IMR-90 (cell line): ENCODE results near the gene FNBP1L. TPM values are rescaled to one million over a fixed set of nuclear protein-coding genes. Genes with fewer than 3 reads are reported as not detected.

Experiments
- ATAC-seq: fragments of 200-7000 bp; cut with Tn5 transposase; 2 replicates; pipeline ENCODE4 v1.9.1; 2020; ENCODE audit warnings: low read depth, mild to moderate bottlenecking, moderate library complexity
- BruUV-seq: library from RNA; stranded (reverse); fragments of 400-500 nt; replicated peaks from 2 replicates; lab custom pipeline; 2021; lab: Mats Ljungman, UMichigan
- CTCF ChIA-PET: fragments of 300-600 bp; formaldehyde crosslinking; extraction: SDS; loops from one replicate; lab custom pipeline; 2021; ENCODE audit warnings: antibody characterized with exemption; lab: Yijun Ruan, JAX
- POLR2A ChIA-PET: fragments of 300-600 bp; sonication (Branson Sonifier 250); formaldehyde crosslinking; loops from one replicate; lab custom pipeline; 2022; ENCODE audit warnings: antibody characterized with exemption; ENCODE audit not compliant: unreplicated experiment; lab: Charles Lee
- DNase-seq: peaks from one replicate; pipeline ENCODE4 v3.0.0; 2013
- H2AFZ ChIP-seq: replicated peaks from 2 replicates; pipeline ENCODE3; 2013; ENCODE audit warnings: low read length, mild to moderate bottlenecking; ENCODE audit not compliant: poor library complexity
- H2AK5ac ChIP-seq: 2 replicates; pipeline ENCODE4 v1.6.1; 2013; ENCODE audit warnings: low read depth, low read length, inconsistent platforms
- H2AK9ac ChIP-seq: replicated peaks from 2 replicates; pipeline ENCODE3; 2013; ENCODE audit warnings: mild to moderate bottlenecking, low read depth, low read length, moderate library complexity; ENCODE audit not compliant: poor library complexity
- H2BK120ac ChIP-seq: 2 replicates; pipeline ENCODE4 v1.6.1; 2013; ENCODE audit warnings: low read depth, low read length, inconsistent platforms
- H2BK15ac ChIP-seq: 3 replicates; pipeline ENCODE4 v1.6.1; 2013; ENCODE audit warnings: low read depth, low read length, inconsistent platforms
- H2BK20ac ChIP-seq: 2 replicates; pipeline ENCODE4 v1.6.1; 2013; ENCODE audit warnings: low read depth, mild to moderate bottlenecking, inconsistent platforms, low read length, moderate library complexity
- H2BK5ac ChIP-seq: 2 replicates; pipeline ENCODE4 v1.6.1; 2013; ENCODE audit warnings: mild to moderate bottlenecking, low read depth, low read length, inconsistent platforms; ENCODE audit not compliant: poor library complexity, severe bottlenecking
- H3K14ac ChIP-seq: replicated peaks from 2 replicates; pipeline ENCODE4 v1.6.1; 2013; ENCODE audit warnings: low read depth, low read length, inconsistent platforms
- H3K18ac ChIP-seq: 2 replicates; pipeline ENCODE4 v1.6.1; 2013; ENCODE audit warnings: low read depth, low read length, control low read depth
- H3K23ac ChIP-seq: 2 replicates; pipeline ENCODE4 v1.6.1; 2013; ENCODE audit warnings: low read depth, low read length, inconsistent platforms
- H3K27ac ChIP-seq: 2 replicates; pipeline ENCODE4 v1.5.1; 2013; ENCODE audit warnings: mild to moderate bottlenecking, control low read depth, low read length; ENCODE audit not compliant: insufficient read depth
- H3K27me3 ChIP-seq: 2 replicates; pipeline ENCODE4 v1.6.1; 2013; ENCODE audit warnings: low read length; ENCODE audit not compliant: control insufficient read depth, insufficient read depth
- H3K36me3 ChIP-seq: 2 replicates; pipeline ENCODE4 v1.6.1; 2013; ENCODE audit warnings: low read length, mixed read lengths; ENCODE audit not compliant: control insufficient read depth, insufficient read depth
- H3K4ac ChIP-seq: 2 replicates; pipeline ENCODE4 v1.6.1; 2013; ENCODE audit warnings: low read depth, low read length, inconsistent platforms
- H3K4me1 ChIP-seq: 2 replicates; pipeline ENCODE4 v1.6.1; 2013; ENCODE audit warnings: low read length, mixed read lengths; ENCODE audit not compliant: control insufficient read depth, insufficient read depth
- H3K4me2 ChIP-seq: 2 replicates; pipeline ENCODE4 v1.6.1; 2013; ENCODE audit warnings: low read depth, mild to moderate bottlenecking, control low read depth, low read length, moderate library complexity
- H3K4me3 ChIP-seq: 2 replicates; pipeline ENCODE4 v1.5.1; 2013; ENCODE audit warnings: low read depth, mild to moderate bottlenecking, control low read depth, low read length, moderate library complexity; ENCODE audit not compliant: insufficient read depth
- H3K56ac ChIP-seq: 2 replicates; pipeline ENCODE4 v1.6.1; 2013; ENCODE audit warnings: low read length, inconsistent platforms; ENCODE audit not compliant: insufficient read depth; ENCODE audit errors: extremely low read depth
- H3K79me1 ChIP-seq, 2 experiments: 2 replicates each; pipeline ENCODE4 v1.6.1; 2013; ENCODE audit warnings: low read length in 2 of 2, inconsistent platforms in 1 of 2, low read depth in 1 of 2
- H3K9ac ChIP-seq: 2 replicates; pipeline ENCODE4 v1.6.1; 2013; ENCODE audit warnings: low read depth, low read length, control low read depth
- H3K9me1 ChIP-seq: 2 replicates; pipeline ENCODE4 v1.6.1; 2013; ENCODE audit warnings: low read length, inconsistent platforms; ENCODE audit not compliant: insufficient read depth
- H3K9me3 ChIP-seq: 2 replicates; pipeline ENCODE4 v1.6.1; 2013; ENCODE audit warnings: low read length; ENCODE audit not compliant: control insufficient read depth, insufficient read depth
- H4K20me1 ChIP-seq: 2 replicates; pipeline ENCODE4 v1.6.1; 2013; ENCODE audit warnings: low read length, inconsistent platforms; ENCODE audit not compliant: insufficient read depth
- H4K5ac ChIP-seq: 2 replicates; pipeline ENCODE4 v1.6.1; 2013; ENCODE audit warnings: mild to moderate bottlenecking, low read depth, low read length, control low read depth
- H4K8ac ChIP-seq, 2 experiments: 2 replicates each; pipeline ENCODE4 v1.6.1; 2013; ENCODE audit warnings: low read depth in 2 of 2, low read length in 2 of 2, control low read depth in 1 of 2, inconsistent platforms in 1 of 2
- H4K91ac ChIP-seq: 2 replicates; pipeline ENCODE4 v1.6.1; 2013; ENCODE audit warnings: low read depth, low read length, inconsistent platforms; ENCODE audit not compliant: insufficient read depth
- CEBPB ChIP-seq: IDR thresholded peaks from 2 replicates; pipeline ENCODE4 v1.6.1; 2012; ENCODE audit warnings: low read depth, low read length, improper control_type of control experiment
- ELK1 ChIP-seq: fragments of 150-350 bp; IDR thresholded peaks from 2 replicates; pipeline ENCODE4 v1.6.1; 2016; ENCODE audit warnings: low read depth, mild to moderate bottlenecking, low read length, moderate library complexity, borderline replicate concordance
- MAZ ChIP-seq: IDR thresholded peaks from 2 replicates; pipeline ENCODE4 v1.6.1; 2012; ENCODE audit warnings: low read depth, mild to moderate bottlenecking, low read length, improper control_type of control experiment, moderate library complexity, borderline replicate concordance
- MXI1 ChIP-seq: IDR thresholded peaks from 2 replicates; pipeline ENCODE4 v1.6.1; 2012; ENCODE audit warnings: low read depth, mild to moderate bottlenecking, low read length, moderate library complexity, borderline replicate concordance
- NFE2L2 ChIP-seq: fragments of 150-350 bp; IDR thresholded peaks from 2 replicates; pipeline ENCODE4 v1.6.1; 2016; ENCODE audit warnings: low read depth, mild to moderate bottlenecking, low read length
- RFX5 ChIP-seq: IDR thresholded peaks from 2 replicates; pipeline ENCODE4 v1.8.0; 2012; ENCODE audit warnings: low read depth, mild to moderate bottlenecking, low read length, moderate library complexity
- SMC3 ChIP-seq: fragments of 150-350 bp; IDR thresholded peaks from 2 replicates; pipeline ENCODE4 v1.6.1; 2016; ENCODE audit warnings: low read depth, mild to moderate bottlenecking, antibody characterized with exemption, low read length, moderate library complexity
- USF2 ChIP-seq: fragments of 150-350 bp; IDR thresholded peaks from 2 replicates; pipeline ENCODE4 v1.6.1; 2017; ENCODE audit warnings: mild to moderate bottlenecking, antibody characterized with exemption, low read length, low read depth
- WGBS, 2 experiments: methylation state at CpG; one replicate each; pipeline versions ENCODE4 v1.1.5 to v1.1.7; 2013; ENCODE audit warnings: missing lambda C conversion rate in 2 of 2; ENCODE audit not compliant: insufficient read length in 1 of 2; ENCODE audit errors: extremely low coverage in 2 of 2; 5-methylcytosine and 5-hydroxymethylcytosine counted together
- dilution Hi-C: fragments of 300-500 bp; cut with HindIII; formaldehyde crosslinking; loops from one replicate; pipeline ENCODE4 v1.14.3; 2018; ENCODE audit warnings: low sequenced_read_pairs; ENCODE audit not compliant: unreplicated experiment
- in situ Hi-C: fragments of 300-500 bp; cut with MboI; formaldehyde crosslinking; loops from 3 replicates; pipeline ENCODE4 v1.14.3; 2019; ENCODE audit warnings: low sequenced_read_pairs, inconsistent platforms, mixed read lengths
- intact Hi-C: fragments of 100-400 bp; cut with micrococcal nuclease; formaldehyde crosslinking; loops from 2 replicates; pipeline ENCODE4 v1.10.0; 2022
- polyA plus RNA-seq, 3 experiments: library from polyadenylated mRNA; depleted of rRNA; stranded (reverse); fragments of >200 nt; gene quantifications; 2 replicates each; pipeline ENCODE4 v1.2.3, GENCODE V29; 2012; ENCODE audit warnings: low replicate concordance in 1 of 3
- total RNA-seq: library from RNA; depleted of rRNA; stranded (reverse); fragments of >200 nt; gene quantifications from 2 replicates; pipeline ENCODE4 v1.2.3, GENCODE V29; 2012

The FNBP1L gene
- total and polyA plus RNA-seq, 2 of the 4 experiments (the other 2 are of a cell fraction), result 9.3 to 15.2 TPM

GRCh38 chr1:93501399-93501798, 53.5 kb downstream of the FNBP1L start:
- Histone ChIP-seq H3K9me3 (no peaks in the 10 kb centered on the region), H3K4me2 (no peak overlapping the region), H2BK5ac (no peak overlapping the region), H3K18ac (no peak overlapping the region), H3K4me1 (no peaks in the 10 kb centered on the region), H2BK20ac (no peak overlapping the region), H3K9ac (no peak overlapping the region), H3K36me3 (no peaks in the 10 kb centered on the region), H3K14ac (no peak overlapping the region), H2BK15ac (no peak overlapping the region), H3K79me1 (peaks cover 4 to 7% of the 10 kb centered on the region in 2 experiments; a peak in 2 of 4 replicates), H3K27ac (no peak overlapping the region), H4K8ac (no peak overlapping the region), H2BK120ac (no peak overlapping the region), H3K56ac (no peak overlapping the region), H2AK5ac (no peak overlapping the region), H3K9me1 (no peaks in the 10 kb centered on the region), H3K27me3 (no peaks in the 10 kb centered on the region), H3K4ac (no peak overlapping the region), H2AK9ac (no peak overlapping the region), H4K91ac (no peak overlapping the region), H2AFZ (no peak overlapping the region), H3K23ac (no peak overlapping the region), H4K5ac (no peak overlapping the region), H4K20me1 (no peaks in the 10 kb centered on the region), H3K4me3 (no peak overlapping the region)
- no peak for TF ChIP-seq MXI1
- no peak for TF ChIP-seq MAZ
- TF ChIP-seq RFX5, result no peak
- no peak for TF ChIP-seq USF2
- TF ChIP-seq ELK1, result no peak
- no peak for TF ChIP-seq NFE2L2
- TF ChIP-seq SMC3, result no peak
- TF ChIP-seq CEBPB, result no peak
- ATAC-seq (no peak), DNase-seq (no peak)
- no CpG with 5 or more reads among the region's 3 CpGs for WGBS, 2 experiments
- in situ Hi-C loops (no loop called here), intact Hi-C loops (no loop called here), dilution Hi-C loops (no loop called here)
- BruUV-seq, result no TSS peak
- ChIA-PET POLR2A (no interaction called here), CTCF (no interaction called here)
